ENCODE data around the gene SKIL. TPM values are rescaled to one million over a fixed set of nuclear protein-coding genes. Genes with fewer than 3 reads are reported as not detected.
"Not testable (repeated sequence)": the region's sequence is repeated elsewhere in the genome, so short reads cannot be mapped to it uniquely, and the experiment has no call there.

SKIL gene
- total RNA-seq, 2 experiments from 2014 or later: 20.9 to 22.7 TPM

- H3K27ac Mint-ChIP-seq; DNase-seq; intact Hi-C loops (cut with micrococcal nuclease); H3K36me3 Mint-ChIP-seq; H3K9me3 Mint-ChIP-seq; H3K4me3 Mint-ChIP-seq; H3K27me3 Mint-ChIP-seq; H3K4me1 Mint-ChIP-seq (ENCODE audit: low read depth): not testable (repeated sequence)
- POLR2A ChIA-PET: interaction anchor here (2.2 kb wide), 1 partner anchor 30 kb away, joined by 6 read pairs; the partner anchor contains the start of gene SKIL
- CTCF ChIA-PET: interaction anchor here (2.0 kb wide), 1 partner anchor 86 kb away, joined by 6 read pairs; no protein-coding TSS in a partner anchor
These were observed 29.5 kb upstream of the SKIL start for GRCh38 chr3:170327868-170328548.

GRCh38 chr3:170330366-170330765 lies 27.1 kb upstream of the SKIL start:
- H3K36me3 Mint-ChIP-seq: no peaks in the 10 kb centered on the region
- no peak overlapping the region for H3K4me3 Mint-ChIP-seq
- peak; percentile 27 for DNase-seq
- no peaks in the 10 kb centered on the region for H3K27me3 Mint-ChIP-seq
- CTCF ChIA-PET: no interaction called here
- H3K27ac Mint-ChIP-seq: no peak overlapping the region
- H3K9me3 Mint-ChIP-seq: peaks cover 4% of the 10 kb centered on the region
- POLR2A ChIA-PET: no interaction called here
- peaks cover 2% of the 10 kb centered on the region for H3K4me1 Mint-ChIP-seq (ENCODE audit: low read depth)
- intact Hi-C loops (cut with micrococcal nuclease): no loop called here

GRCh38 chr3:170331143-170331542 lies 26.4 kb upstream of the SKIL start:
- intact Hi-C loops (cut with micrococcal nuclease): no loop called here
- ChIA-PET CTCF (no interaction called here), POLR2A (no interaction called here)
- Mint-ChIP-seq H3K9me3 (peaks cover 4% of the 10 kb centered on the region), H3K27ac (no peak overlapping the region), H3K36me3 (no peaks in the 10 kb centered on the region), H3K4me3 (no peak overlapping the region), H3K27me3 (no peaks in the 10 kb centered on the region), H3K4me1 (ENCODE audit: low read depth) (peaks cover 2% of the 10 kb centered on the region)
- DNase-seq: no peak

GRCh38 chr3:170337420-170337819 lies 20.1 kb upstream of the SKIL start:
- intact Hi-C loops (cut with micrococcal nuclease): no loop called here
- ChIA-PET POLR2A (no interaction called here), CTCF (no interaction called here)
- H3K4me3 Mint-ChIP-seq: no peak overlapping the region
- peaks cover 1% of the 10 kb centered on the region for H3K27me3 Mint-ChIP-seq
- no peak for DNase-seq
- H3K27ac Mint-ChIP-seq: no peak overlapping the region
- H3K9me3 Mint-ChIP-seq: peaks cover 13% of the 10 kb centered on the region
- peaks cover under 1% of the 10 kb centered on the region for H3K4me1 Mint-ChIP-seq (ENCODE audit: low read depth)
- no peaks in the 10 kb centered on the region for H3K36me3 Mint-ChIP-seq

- DNase-seq: no peak
- Mint-ChIP-seq H3K27ac (no peak overlapping the region), H3K9me3 (peaks cover 13% of the 10 kb centered on the region), H3K36me3 (no peaks in the 10 kb centered on the region), H3K4me1 (ENCODE audit: low read depth) (no peaks in the 10 kb centered on the region), H3K4me3 (no peak overlapping the region), H3K27me3 (peaks cover 1% of the 10 kb centered on the region)
- intact Hi-C loops (cut with micrococcal nuclease): no loop called here
- CTCF ChIA-PET: interaction anchor here (0.6 to 0.7 kb wide), 2 partner anchors 10 to 473 kb away, joined by 3 read pairs; no protein-coding TSS in a partner anchor
- POLR2A ChIA-PET: no interaction called here
These were observed 18.7 kb upstream of the SKIL start for GRCh38 chr3:170338690-170339340.

GRCh38 chr3:170342273-170342672 lies 15.2 kb upstream of the SKIL start:
- H3K4me1 Mint-ChIP-seq (ENCODE audit: low read depth); CTCF ChIA-PET; H3K36me3 Mint-ChIP-seq; intact Hi-C loops (cut with micrococcal nuclease); H3K27ac Mint-ChIP-seq; H3K4me3 Mint-ChIP-seq; DNase-seq; H3K27me3 Mint-ChIP-seq; POLR2A ChIA-PET: not testable (repeated sequence)
- H3K9me3 Mint-ChIP-seq: peaks cover 12% of the 10 kb centered on the region

GRCh38 chr3:170343859-170344258 lies 13.7 kb upstream of the SKIL start:
- POLR2A ChIA-PET; intact Hi-C loops (cut with micrococcal nuclease); H3K4me3 Mint-ChIP-seq; CTCF ChIA-PET; H3K27ac Mint-ChIP-seq; H3K27me3 Mint-ChIP-seq; DNase-seq; H3K36me3 Mint-ChIP-seq; H3K9me3 Mint-ChIP-seq; H3K4me1 Mint-ChIP-seq (ENCODE audit: low read depth): not testable (repeated sequence)

GRCh38 chr3:170344971-170345370 lies 12.5 kb upstream of the SKIL start:
- intact Hi-C loops (cut with micrococcal nuclease): no loop called here
- Mint-ChIP-seq H3K4me3 (no peak overlapping the region), H3K27me3 (peaks cover 1% of the 10 kb centered on the region), H3K4me1 (ENCODE audit: low read depth) (peaks cover 3% of the 10 kb centered on the region), H3K27ac (no peak overlapping the region), H3K36me3 (no peaks in the 10 kb centered on the region), H3K9me3 (no peaks in the 10 kb centered on the region)
- CTCF ChIA-PET: no interaction called here
- POLR2A ChIA-PET: no interaction called here
- no peak for DNase-seq

GRCh38 chr3:170346481-170347392 lies 10.8 kb upstream of the SKIL start:
- Mint-ChIP-seq H3K27ac (no peak overlapping the region), H3K4me1 (ENCODE audit: low read depth) (peaks cover 3% of the 10 kb centered on the region), H3K27me3 (peaks cover 1% of the 10 kb centered on the region), H3K36me3 (no peaks in the 10 kb centered on the region), H3K4me3 (no peak overlapping the region), H3K9me3 (no peaks in the 10 kb centered on the region)
- ChIA-PET POLR2A (no interaction called here), CTCF (no interaction called here)
- no peak for DNase-seq
- intact Hi-C loops (cut with micrococcal nuclease): no loop called here

GRCh38 chr3:170350515-170351413 lies 6.8 kb upstream of the SKIL start:
- no peak for DNase-seq
- intact Hi-C loops (cut with micrococcal nuclease): no loop called here
- Mint-ChIP-seq H3K36me3 (no peaks in the 10 kb centered on the region), H3K4me3 (no peak overlapping the region), H3K9me3 (no peaks in the 10 kb centered on the region), H3K4me1 (ENCODE audit: low read depth) (peaks cover 7% of the 10 kb centered on the region), H3K27me3 (no peaks in the 10 kb centered on the region), H3K27ac (no peak overlapping the region)
- POLR2A ChIA-PET: no interaction called here
- CTCF ChIA-PET: no interaction called here

- Mint-ChIP-seq H3K36me3 (no peaks in the 10 kb centered on the region), H3K27ac (no peak overlapping the region), H3K27me3 (no peaks in the 10 kb centered on the region), H3K4me3 (no peak overlapping the region), H3K9me3 (no peaks in the 10 kb centered on the region), H3K4me1 (ENCODE audit: low read depth) (peaks cover 15% of the 10 kb centered on the region)
- DNase-seq: no peak
- intact Hi-C loops (cut with micrococcal nuclease): no loop called here
- POLR2A ChIA-PET: interaction anchor here (0.6 kb wide), 1 partner anchor 32 kb away, joined by 4 read pairs; no protein-coding TSS in a partner anchor
- CTCF ChIA-PET: interaction anchor here (0.6 to 1.0 kb wide), 2 partner anchors 43 to 210 kb away, joined by 3 read pairs; no protein-coding TSS in a partner anchor
These were observed 4.6 kb upstream of the SKIL start for GRCh38 chr3:170352936-170353335.
